ENCODE results near the gene PAPPA. TPM values are rescaled to one million over a fixed set of nuclear protein-coding genes. Genes with fewer than 3 reads are reported as not detected.

The PAPPA gene
- total RNA-seq, result 26.8 TPM in 2 replicates

GRCh38 chr9:116153765-116154333 lies at the start of gene PAPPA:
PAPPA (plus strand) TSS chr9:116153791; CDS start chr9:116154173, 382 bp downstream.

Data from subcutaneous preadipocyte (primary cell).